Ovary (tissue), 9 donors: ENCODE results near the gene TXNIP. TPM values are rescaled to one million over a fixed set of nuclear protein-coding genes. Genes with fewer than 3 reads are reported as not detected.

Experiments used
- DNase-seq, 5 donors: peaks; one replicate each; pipeline ENCODE4 v3.0.0-alpha.2; 2019 to 2020
- H3K27ac ChIP-seq, 2 donors: fragments of 200-600 bp; one replicate each; pipeline versions ENCODE4 v1.5.1 to v1.8.0; 2019 to 2022
- H3K27me3 ChIP-seq: fragments of 200-600 bp; one replicate; pipeline ENCODE4 v1.8.0; 2022
- H3K36me3 ChIP-seq: fragments of 200-600 bp; sonication (generic); one replicate; pipeline ENCODE4 v1.5.1; 2019
- H3K4me1 ChIP-seq: one replicate; pipeline ENCODE4 v1.8.1; 2013; ENCODE audit warnings: mild to moderate bottlenecking, moderate library complexity; ENCODE audit not compliant: insufficient read depth
- H3K4me3 ChIP-seq: fragments of 200-600 bp; sonication (generic); one replicate; pipeline ENCODE4 v1.5.1; 2017
- H3K9me3 ChIP-seq, 2 donors: fragments of 200-600 bp in 1 of 2; sonication (generic) in 1 of 2; one replicate each; pipeline versions ENCODE4 v1.5.1 to v1.8.1; 2013 to 2019; ENCODE audit warnings: mild to moderate bottlenecking in 1 of 2, moderate library complexity in 1 of 2
- CTCF ChIP-seq, 3 donors: fragments of 450-650 bp in 2 of 3; fragments of 200-600 bp in 1 of 3; IDR thresholded peaks; one replicate each; pipeline versions ENCODE4 v1.5.1 to v1.8.0; 2016 to 2022; ENCODE audit warnings: antibody characterized with exemption in 3 of 3, mild to moderate bottlenecking in 1 of 3
- EP300 ChIP-seq: sonication (generic); formaldehyde crosslinking; IDR thresholded peaks from one replicate; pipeline ENCODE4 v1.6.1; 2017; ENCODE audit warnings: antibody characterized with exemption
- POLR2A ChIP-seq: fragments of 450-650 bp; IDR thresholded peaks from one replicate; pipeline ENCODE4 v1.6.1; 2017; ENCODE audit warnings: antibody characterized with exemption, mild to moderate bottlenecking, moderate library complexity
- WGBS, 3 donors: extraction: QIAGEN DNeasy Blood & Tissue Kit in 1 of 3; methylation state at CpG; one replicate each; pipeline versions ENCODE4 v1.1.5 to v1.1.7; 2013 to 2017; 5-methylcytosine and 5-hydroxymethylcytosine counted together
- intact Hi-C, 4 donors: fragments of 100-400 bp; cut with DNase I; formaldehyde crosslinking; loops; one replicate each; pipeline versions ENCODE4 v1.11.0 to v1.15.1; 2022 to 2023
- polyA plus RNA-seq, 2 donors: library from polyadenylated mRNA; stranded (reverse); fragments of 200-250 nt in 1 of 2; fragments of 350-450 nt in 1 of 2; fragmentation: Illumina TruSeq in 1 of 2; extraction: RNeasy Lipid Tissue Mini Kit (QIAGEN cat#74804) in 1 of 2; gene quantifications; one replicate each; pipeline ENCODE4 v1.2.3, GENCODE V29; 2013 to 2014
- total RNA-seq, 7 donors: library from RNA; depleted of rRNA in 2 of 7; stranded (reverse); fragments of >200 nt in 2 of 7; fragmentation: NEBNext Ultra II Directional in 3 of 7; extraction: Animal tissue kit (Norgen Biotek cat#: 25700) in 3 of 7; gene quantifications; one replicate each; pipeline versions ENCODE4 v1.1.0 to v1.2.4, GENCODE V29; 2016 to 2023
- donor health status: DM: no; HTN: no; CAD: no; lungs with moderate emphysema.
- donor health status: DM: no; HTN: no; CAD: no.
- donor health status: Bipolar disorder and iron deficiency.
- donor health status: DM: yes; HTN: yes; CAD: no.
- donor health status: DM: no; HTN: no; CAD: no.
- donor health status: DM: yes; HTN: yes; CAD: no.

The TXNIP gene
- total and polyA plus RNA-seq, 9 donors: 335 to 1,406 (median 617) TPM

- 88 to 100% (median 90%) methylated on average over 1 of the region's 1 CpG for WGBS, 3 donors
- Histone ChIP-seq H3K27me3 (no peaks in the 10 kb centered on the region), H3K27ac (peak overlapping the region; percentile 8 to 76), H3K4me3 (no peak overlapping the region), H3K9me3 (no peaks in the 10 kb centered on the region), H3K36me3 (no peaks in the 10 kb centered on the region), H3K4me1 (peaks cover 27% of the 10 kb centered on the region)
- intact Hi-C loops: loop anchor here in 1 of 4 donors (2.0 kb wide), 1 partner anchor 20 kb away; no protein-coding TSS in a partner anchor
- DNase-seq: peak in 1 of 5 donors; percentile 33
- TF ChIP-seq CTCF (IDR thresholded peaks at IDR 0.05) (no peak), EP300 (no peak), POLR2A (no peak)
Observed at GRCh38 chr1:145980457-145980994, 15.9 kb downstream of the TXNIP start.

DNA sequence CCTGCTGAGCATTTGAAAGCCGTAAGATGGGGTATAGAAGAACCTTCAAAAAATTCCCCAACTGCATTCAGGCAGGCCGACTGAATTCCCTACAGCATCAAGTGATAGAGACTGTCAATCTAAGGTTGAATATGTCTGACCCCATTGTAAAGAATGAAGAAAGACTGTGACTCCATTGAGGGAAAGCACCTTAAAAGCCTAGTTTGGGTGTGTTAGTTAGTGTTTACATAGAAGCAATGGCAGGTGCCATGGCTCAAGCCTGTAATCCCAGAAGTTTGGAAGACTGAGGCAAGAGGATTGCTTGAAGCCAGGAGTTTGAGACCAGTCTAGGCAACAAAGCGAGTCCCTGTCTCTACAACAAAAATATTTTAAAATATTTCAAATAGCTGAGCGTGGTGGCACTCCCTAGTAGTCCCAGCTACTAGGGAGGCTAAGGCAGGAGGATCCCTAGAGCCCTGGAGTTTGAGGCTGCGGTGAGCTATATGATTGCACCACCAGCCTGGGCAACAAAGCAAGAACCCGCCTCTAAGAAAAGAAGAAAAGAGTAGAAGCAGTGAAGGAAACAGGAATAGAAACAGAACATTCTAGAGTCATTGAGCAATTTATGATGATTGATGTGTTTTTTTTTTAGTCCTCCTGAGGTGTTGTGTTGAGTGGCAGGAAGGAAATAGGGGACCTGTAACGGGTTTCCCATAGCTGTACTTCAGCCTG lies 16.5 kb downstream of the TXNIP start:
- no peak for TF ChIP-seq CTCF (IDR thresholded peaks at IDR 0.05)
- TF ChIP-seq EP300: no peak
- TF ChIP-seq POLR2A: no peak
- no peaks in the 10 kb centered on the region for H3K9me3 ChIP-seq
- H3K4me3 ChIP-seq: peak overlapping the region; percentile 23
- peak in 1 of 5 donors; percentile 52 for DNase-seq
- WGBS, 3 donors: 40 to 47% (median 42%) methylated on average over 7 of the region's 7 CpGs
- intact Hi-C loops: loop anchor here in 1 of 4 donors (2.0 kb wide), 2 partner anchors 21 to 27 kb away; no protein-coding TSS in a partner anchor
- no peaks in the 10 kb centered on the region for H3K36me3 ChIP-seq
- H3K4me1 ChIP-seq: peaks cover 27% of the 10 kb centered on the region
- H3K27me3 ChIP-seq: no peaks in the 10 kb centered on the region
- H3K27ac ChIP-seq: peak overlapping the region; percentile 8 to 76

- no peaks in the 10 kb centered on the region for H3K36me3 ChIP-seq
- H3K9me3 ChIP-seq: no peaks in the 10 kb centered on the region
- H3K27me3 ChIP-seq: no peaks in the 10 kb centered on the region
- WGBS, 3 donors: 5 to 14% (median 7%) methylated on average over 9 of the region's 9 CpGs
- H3K4me1 ChIP-seq: peaks cover 27% of the 10 kb centered on the region
- intact Hi-C loops: loop anchor here in 1 of 4 donors (2.0 kb wide), 1 partner anchor 28 kb away; no protein-coding TSS in a partner anchor
- no peak for TF ChIP-seq CTCF (IDR thresholded peaks at IDR 0.05)
- peak; percentile 81 for TF ChIP-seq EP300
- TF ChIP-seq POLR2A: peak; percentile 87
- DNase-seq: peak; percentile 79 to 94 (median 86)
- H3K27ac ChIP-seq: peak overlapping the region; percentile 72 to 76
- H3K4me3 ChIP-seq: peak overlapping the region; percentile 23
Observed at GRCh38 chr1:145978854-145979745, 17.3 kb downstream of the TXNIP start.

DNA sequence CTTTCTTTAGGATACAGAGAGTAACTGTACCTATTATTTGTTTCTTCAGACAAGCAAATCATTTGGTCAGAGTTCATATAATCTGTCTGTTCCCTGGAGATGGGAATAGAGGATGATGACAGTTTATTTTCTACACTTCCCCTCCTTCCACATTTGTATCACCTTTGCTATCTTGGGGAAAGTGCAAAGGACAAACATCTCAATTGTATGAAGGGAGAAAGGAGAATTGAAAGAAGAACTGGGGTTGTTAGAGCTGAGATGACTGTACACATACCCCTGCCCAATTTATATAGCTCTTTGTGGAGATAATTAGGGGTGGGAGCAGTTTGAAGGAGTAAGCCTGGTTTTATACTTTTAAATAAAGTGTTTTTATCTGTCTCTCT lies 17.9 kb downstream of the TXNIP start:
- Histone ChIP-seq H3K4me3 (peak overlapping the region; percentile 21), H3K9me3 (no peaks in the 10 kb centered on the region), H3K36me3 (no peaks in the 10 kb centered on the region), H3K4me1 (peaks cover 27% of the 10 kb centered on the region), H3K27me3 (no peaks in the 10 kb centered on the region), H3K27ac (peak overlapping the region; percentile 72 to 76)
- TF ChIP-seq EP300 (no peak), POLR2A (no peak), CTCF (IDR thresholded peaks at IDR 0.05) (no peak)
- no peak for DNase-seq
- intact Hi-C loops: loop anchor here in 1 of 4 donors (2.0 kb wide), 1 partner anchor 28 kb away; no protein-coding TSS in a partner anchor
